ENCODE results near the gene DCT.

The DCT gene

GRCh38 chr13:94444826-94445225, 34.7 kb downstream of the DCT start:
- DNase-seq, result no peak

DNA sequence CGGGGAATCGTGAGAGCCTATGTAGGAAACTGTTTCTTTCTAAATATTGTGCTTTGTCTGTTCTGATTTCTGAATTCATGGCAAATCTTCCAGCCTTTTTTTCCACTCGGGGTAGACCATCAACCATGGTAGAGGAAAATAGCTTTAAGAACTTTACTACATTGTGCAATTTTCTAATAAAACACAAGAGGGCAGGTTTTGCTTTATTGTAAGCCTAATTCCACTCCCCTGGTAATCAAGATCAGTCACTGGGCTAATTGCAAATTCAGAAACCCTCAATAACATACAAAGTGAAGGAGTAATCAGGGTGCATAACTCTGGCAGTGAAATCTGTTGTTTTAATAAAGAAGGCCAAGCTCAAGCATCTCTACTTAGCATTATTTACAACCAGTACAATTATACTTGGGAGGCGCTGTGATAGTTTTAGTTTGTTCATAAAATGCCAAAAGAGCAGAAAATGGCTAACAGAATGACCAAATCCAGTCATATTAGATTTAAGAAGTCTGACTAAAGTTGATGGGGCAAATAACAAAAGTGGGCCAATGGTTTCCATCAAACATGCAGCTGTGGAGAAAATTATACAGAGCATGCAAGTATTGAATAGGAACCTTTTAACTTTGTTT, 43.8 kb downstream of the DCT start:
- DNase-seq, result no peak

GRCh38 chr13:94433055-94433961, 46.2 kb downstream of the DCT start:
- DNase-seq, result no peak

GRCh38 chr13:94431987-94432386, 47.5 kb downstream of the DCT start:
- no peak for DNase-seq

DNA sequence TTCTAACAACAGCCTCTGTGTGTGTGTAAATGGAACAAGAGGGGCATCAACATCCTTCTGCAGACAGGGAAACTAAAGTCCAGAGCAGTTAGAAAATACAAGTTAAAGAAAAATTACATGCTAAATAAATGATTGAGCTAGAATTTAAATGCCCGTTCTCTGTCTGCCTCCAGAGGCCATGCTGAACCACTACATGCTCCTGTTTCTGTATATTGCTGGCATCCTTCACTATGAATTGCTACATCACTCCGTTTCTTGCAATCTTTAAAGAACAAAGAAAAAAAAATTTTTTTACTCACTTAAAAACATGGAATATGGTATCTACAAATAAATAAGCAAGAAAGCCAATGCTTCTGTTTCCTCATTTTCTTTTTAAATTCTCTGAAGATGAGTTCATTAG, 47.9 kb downstream of the DCT start:
- DNase-seq, result no peak

DNA sequence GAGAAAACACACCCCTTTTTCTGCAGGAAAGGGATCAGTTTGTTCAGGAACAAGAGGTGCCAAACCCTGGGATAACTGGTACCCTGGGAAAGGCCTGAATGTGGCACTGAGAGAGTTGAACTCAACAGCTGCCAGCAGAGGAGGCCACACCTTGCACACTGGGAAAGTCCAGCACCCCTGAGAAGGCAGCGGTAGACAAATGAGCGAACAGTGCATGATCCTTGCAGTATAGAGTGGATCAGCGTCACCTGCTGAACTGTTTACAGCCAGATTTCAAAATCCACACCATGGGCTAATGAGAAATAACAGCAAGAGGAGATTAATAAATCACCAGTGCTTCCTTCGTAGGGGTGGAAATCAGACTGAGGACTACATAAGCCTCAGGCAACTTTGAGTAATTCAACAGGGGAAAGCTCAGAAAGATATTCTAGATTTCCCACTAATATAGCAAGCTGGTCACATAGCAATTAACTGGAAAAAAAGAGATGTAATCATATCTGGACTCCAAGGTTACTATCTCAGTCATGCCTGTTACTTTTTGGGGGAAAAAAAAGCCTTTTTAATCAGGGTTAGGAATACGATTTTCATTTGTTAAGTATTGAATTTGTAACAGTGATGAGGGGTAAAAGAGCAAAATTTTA, 52.0 kb downstream of the DCT start:
- DNase-seq, result no peak

- no peak for DNase-seq
Observed at GRCh38 chr13:94419925-94420305, 59.6 kb downstream of the DCT start.

DNA sequence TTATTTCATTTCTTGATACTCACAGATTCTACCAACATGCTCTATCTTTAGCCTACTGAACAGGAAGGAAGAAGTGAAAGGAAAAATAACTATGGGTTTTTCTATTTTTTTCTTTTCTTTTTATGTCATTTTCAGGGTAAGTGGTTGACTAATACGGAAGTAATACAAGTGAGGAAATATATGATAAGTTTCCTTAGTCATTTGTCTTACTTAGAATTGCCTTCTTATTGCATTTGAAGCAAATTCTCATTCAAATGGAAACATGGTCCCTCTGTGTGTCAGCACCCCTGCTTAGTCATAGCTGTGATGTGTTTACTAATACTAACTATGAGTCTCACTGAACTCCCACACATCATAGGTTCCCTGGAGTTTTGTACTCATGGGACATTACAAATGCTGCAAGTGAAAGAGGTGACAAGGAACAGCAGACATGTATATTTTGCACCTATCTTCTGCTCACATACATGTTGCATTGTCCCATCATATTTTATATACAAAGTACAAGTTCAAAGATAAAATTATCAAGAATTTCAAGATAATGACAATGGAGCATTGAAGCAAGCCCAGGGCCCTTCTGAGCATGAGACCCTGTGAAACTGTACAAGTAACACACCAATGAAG, 60.1 kb downstream of the DCT start:
- no peak for DNase-seq

- DNase-seq, result no peak
Observed at GRCh38 chr13:94417294-94417693, 62.2 kb downstream of the DCT start.

GRCh38 chr13:94416454-94417080, 62.9 kb downstream of the DCT start:
- no peak for DNase-seq

DNA sequence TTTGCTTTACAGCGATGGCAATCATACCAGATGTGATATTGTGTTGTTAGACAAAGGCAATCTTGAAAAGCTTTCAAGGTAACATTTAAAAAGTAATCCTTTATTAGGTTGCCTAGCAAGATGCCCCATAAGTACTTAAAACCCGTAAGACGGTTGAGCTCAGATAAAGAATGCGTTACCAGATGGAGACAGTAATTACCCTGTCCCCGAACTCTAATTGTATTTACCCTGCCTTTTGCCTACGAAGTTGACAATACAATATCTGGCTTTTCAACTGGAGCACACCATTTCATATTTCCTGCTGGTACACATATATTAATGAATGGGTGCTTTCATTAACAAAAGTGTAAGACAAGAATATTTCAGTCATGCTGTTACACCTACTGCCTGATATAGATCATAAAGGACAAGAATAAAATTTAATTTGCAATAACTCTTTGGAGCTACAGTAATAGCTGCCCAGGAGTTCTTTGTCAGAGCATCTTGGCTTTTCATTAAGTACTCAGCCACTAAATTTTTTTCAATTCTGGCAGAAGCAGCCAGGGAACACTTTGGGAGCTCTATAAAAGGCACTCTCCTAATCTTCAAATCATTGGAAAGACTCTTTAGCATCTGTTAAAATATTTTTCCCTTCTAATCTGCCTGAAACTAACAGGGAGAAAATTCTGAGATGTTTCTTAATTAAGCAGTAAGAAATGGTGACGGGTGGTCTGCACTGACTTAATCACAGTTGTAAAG, 63.8 kb downstream of the DCT start:
- no peak for DNase-seq

GRCh38 chr13:94414708-94415107, 64.8 kb downstream of the DCT start:
- no peak for DNase-seq

GRCh38 chr13:94414141-94414540, 65.3 kb downstream of the DCT start:
- DNase-seq, result no peak

- DNase-seq, result no peak
Observed at GRCh38 chr13:94413598-94413944, 65.9 kb downstream of the DCT start.

- DNase-seq, result no peak
Observed at GRCh38 chr13:94412870-94413597, 66.4 kb downstream of the DCT start.

GRCh38 chr13:94411747-94412146, 67.7 kb downstream of the DCT start:
- DNase-seq, result no peak

DNA sequence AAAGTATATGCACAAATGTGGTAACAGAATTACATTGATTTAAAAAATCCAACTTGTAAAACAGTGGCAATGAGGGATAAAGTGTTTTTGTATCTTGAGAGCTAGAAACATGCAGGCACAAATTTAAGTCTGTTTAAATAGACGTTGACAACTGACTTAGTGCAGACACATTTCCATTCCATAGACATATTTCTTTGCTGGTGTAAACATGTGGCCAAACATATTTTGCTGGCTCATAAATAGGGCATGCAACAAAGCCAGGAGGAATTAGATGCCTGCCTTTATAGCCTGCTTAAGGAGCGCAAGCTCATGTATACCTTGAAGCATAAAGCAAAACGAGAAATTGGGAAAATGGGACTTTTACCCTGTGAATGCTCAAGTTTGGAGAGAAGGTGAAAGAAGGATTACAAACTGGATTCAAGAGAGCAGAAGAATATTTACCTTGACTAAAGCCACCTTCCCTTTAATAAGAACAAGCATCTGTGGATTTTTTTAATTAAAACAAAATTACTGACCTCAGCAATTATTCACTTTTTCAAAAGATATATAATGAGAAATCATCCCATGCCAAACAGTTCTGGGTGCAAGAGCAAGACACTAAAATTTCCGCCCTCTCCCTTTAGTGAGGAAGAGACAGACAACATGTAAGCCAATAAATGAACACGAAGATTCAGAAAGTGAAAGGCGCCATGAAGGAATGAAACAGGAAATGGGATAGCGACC, 71.0 kb downstream of the DCT start:
- no peak for DNase-seq

GRCh38 chr13:94400874-94401273, 78.6 kb downstream of the DCT start:
- DNase-seq, result no peak

- DNase-seq, result no peak
Observed at GRCh38 chr13:94399812-94400211, 79.7 kb downstream of the DCT start.

DNA sequence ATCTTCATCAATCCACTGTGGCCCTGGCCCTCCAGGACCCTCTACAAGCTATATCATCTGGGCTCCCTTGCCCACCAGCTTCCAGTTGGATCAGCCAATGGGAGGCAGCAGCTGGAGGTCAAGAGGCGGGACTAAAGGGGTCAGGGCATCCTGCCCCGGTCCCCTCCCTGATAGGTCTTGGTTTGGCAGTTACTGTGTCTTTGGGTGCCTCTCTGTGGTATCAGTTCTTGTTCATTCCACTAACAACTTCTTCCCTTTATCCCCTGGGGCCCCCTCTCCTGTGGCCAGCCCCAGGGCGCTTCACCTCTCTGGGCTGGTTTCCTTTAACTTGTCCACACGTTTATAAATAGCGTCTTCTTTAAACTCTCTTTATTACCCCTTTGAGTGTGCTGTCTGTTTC, 83.6 kb downstream of the DCT start:
- no peak for DNase-seq

GRCh38 chr13:94394723-94395122, 84.8 kb downstream of the DCT start:
- DNase-seq, result no peak

Data from effector CD8-positive, alpha-beta T cell (primary cell).